HG03280 (cell line): Measurements from ENCODE around the gene ARHGAP42.
A peak's percentile ranks its signal among the peaks of the same experiment; 100 is the strongest.
"Not testable (repeated sequence)": the region's sequence is repeated elsewhere in the genome, so short reads cannot be mapped to it uniquely, and the experiment has no call there.

Source experiments
- ATAC-seq: cut with Tn5 transposase; IDR thresholded peaks from one replicate; pipeline ENCODE4 v1.9.1; 2021; ENCODE audit warnings: mild to moderate bottlenecking, moderate library complexity; ENCODE audit not compliant: unreplicated experiment

ARHGAP42 gene

DNA sequence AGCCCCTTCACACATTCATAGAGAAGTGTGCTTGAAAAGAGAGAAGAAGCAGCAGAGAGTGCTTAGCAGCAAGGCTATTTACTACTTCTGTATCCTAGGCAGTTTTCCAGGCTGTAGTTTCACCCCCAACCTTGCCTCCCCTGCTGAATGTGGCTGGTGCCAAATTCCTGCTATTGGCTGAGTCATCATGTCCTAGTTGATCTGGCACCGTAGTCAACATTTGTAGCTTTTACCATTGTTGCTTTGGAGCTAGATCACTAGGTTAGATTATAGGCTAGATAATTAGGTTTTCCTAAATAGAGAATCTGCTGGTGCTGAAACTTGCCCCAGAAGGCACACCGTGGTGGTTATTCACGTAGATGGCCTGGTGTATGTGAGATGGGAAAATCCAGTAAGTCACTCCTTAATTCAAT lies 32.7 kb downstream of the ARHGAP42 start:
- ATAC-seq, result no peak

DNA sequence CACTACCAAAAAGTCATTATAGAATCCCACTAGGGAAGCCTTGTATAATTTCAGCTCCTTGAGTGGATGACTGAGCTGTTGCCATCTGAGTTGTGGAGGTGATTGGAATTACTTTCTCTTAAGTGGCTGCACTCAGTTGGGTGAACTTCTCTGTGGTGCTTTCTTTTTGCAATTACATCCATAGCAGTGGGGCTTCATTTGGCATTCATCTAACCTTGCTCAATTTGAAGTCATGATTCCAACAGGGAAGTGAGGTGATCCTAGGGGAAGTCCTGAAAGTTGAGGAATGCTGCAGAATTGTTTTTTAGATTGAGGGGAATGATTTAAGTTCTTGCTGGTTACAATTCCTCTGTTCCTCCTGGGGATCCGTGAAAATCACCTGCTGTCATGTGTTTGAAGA lies 39.6 kb downstream of the ARHGAP42 start:
- ATAC-seq, result no peak

GRCh38 chr11:100727410-100727809 lies 40.3 kb downstream of the ARHGAP42 start:
- no peak for ATAC-seq

DNA sequence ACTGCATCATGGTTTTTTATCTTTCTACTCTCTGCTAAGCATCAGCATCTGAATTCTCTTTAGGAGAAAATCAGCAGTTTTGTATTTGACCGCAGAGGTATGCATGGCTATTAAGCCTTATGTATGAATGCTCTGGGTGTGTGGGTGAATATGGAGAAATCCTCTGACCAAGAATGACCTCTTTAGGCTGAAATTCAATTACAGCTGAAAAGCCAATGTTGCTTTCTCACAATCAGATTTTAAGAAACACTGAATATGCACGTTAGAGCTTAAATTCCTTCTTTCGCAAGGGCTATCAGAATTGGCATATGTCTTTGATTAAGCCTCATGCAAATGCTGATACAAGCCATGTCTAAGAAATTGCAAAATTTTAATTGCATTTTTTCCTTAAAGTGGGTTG lies 43.2 kb downstream of the ARHGAP42 start:
- no peak for ATAC-seq

DNA sequence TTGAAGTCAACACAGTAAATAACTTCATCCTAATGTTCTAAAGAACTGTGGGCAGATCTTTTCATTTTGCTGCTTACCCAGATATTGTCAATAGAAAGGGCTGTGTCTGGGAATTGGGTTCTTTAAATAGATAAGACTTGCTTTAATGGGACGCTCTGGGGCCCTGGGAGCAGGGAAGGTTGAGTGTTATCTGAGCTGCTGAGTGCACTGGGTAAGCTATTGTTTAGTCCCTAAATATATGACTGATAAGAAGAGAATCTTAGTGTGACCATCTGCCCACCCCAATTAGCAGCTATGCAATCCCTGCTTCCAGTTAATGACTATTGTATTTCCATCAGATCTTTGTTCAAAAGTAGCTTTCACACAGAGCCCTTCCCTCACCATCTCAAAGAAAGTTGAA lies 44.4 kb downstream of the ARHGAP42 start:
- no peak for ATAC-seq

- ATAC-seq, result no peak
Measured at GRCh38 chr11:100732949-100733348, 45.9 kb downstream of the ARHGAP42 start.

DNA sequence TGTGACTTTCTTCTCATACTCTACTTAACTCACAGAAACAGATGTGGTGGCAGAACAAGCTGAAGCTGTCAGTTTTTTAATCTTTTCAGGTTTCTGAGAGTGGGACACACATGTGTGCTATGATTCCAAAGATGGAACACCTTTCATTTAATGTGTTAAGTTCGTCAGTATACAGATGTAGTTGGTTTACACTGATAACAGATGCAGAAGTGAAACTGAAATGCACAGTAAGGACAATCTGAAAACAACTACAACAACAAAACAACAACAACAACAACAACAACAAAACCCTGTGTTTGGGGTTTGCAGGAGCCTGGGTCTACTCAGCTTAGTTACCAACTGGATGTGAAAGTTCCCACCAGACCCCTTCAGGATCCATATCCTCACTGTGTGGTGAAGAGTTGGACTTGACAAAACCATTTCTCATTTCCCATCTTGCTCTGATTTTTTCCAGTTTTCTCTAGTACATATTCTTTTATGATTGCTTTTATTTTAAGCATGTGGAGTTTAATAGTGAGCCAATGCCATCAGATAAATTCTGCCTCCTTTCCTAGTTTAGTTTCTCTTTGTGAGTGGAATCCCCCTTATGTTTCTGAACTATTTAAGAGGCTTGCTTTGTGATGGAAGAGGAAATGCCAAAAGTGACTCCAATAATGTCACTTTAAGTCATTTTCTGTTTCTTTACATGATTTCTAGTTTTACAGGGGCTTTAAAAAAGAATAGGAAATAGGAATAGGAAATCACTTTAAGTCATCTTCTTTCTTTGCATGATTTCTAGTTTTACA lies 47.8 kb downstream of the ARHGAP42 start:
- ATAC-seq, result peak; percentile 77

DNA sequence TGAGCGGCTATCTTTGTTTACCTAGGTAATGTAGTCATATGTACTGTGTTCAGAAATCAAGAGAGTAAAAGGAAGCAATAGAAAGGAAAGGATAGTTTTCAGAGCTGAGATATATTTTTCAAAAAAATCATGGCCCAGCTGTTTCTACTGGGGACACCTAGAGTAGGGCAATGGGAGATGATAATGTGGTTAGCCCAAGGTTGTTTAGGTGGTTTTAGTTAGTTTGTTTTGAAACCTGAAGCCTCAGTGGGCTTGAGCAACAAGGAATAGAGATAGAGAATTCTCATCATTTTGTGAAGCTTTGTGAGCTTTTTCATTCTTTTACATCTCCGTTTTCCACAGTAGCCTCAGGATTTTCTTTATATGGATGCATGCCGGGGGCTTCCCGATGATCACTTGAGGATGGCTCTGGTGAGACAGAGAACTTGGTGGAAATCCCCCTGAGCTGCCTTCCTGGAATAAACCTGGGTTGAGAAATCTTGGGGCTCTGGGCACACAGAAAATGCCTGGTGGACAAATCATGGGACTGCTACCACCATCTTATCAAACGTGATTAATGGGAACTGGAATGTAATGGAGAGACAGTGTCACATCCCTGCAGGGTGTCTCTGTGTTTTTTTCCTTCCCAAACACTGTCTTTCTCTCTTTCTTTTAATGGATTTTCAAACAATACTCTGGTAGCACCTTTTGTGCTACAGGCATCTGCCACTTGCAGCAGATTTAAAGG lies 49.0 kb downstream of the ARHGAP42 start:
- no peak for ATAC-seq

DNA sequence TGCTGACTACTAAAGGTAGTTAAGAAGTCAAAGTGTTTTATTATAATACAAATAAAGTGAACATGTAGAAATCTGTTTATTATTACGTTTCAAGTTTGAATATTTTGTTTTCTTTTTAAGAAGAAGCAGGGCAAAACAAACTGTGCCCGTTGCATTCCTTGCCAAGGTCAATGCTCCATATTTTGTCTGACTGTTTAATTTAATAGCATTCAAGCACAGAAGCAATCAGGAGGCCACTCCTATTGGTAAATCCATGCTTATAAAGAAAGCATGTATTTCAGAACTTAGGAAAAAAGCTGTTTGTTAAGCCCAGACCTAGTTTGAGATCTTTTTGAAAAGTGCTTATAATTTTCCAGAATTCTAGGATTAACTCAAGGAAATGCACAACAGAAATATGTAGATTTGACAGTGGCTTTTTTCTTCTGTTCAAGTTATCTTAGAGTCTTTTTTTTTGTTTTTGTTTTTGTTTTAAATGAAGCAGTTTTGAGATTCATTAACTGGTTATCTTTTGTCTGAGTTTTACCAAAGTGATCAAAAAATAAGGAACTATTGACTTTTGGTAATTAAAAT lies 51.7 kb downstream of the ARHGAP42 start:
- no peak for ATAC-seq

- ATAC-seq, result no peak
Measured at GRCh38 chr11:100739666-100740065, 52.6 kb downstream of the ARHGAP42 start.

GRCh38 chr11:100740440-100740839 lies 53.4 kb downstream of the ARHGAP42 start:
- ATAC-seq, result no peak

GRCh38 chr11:100741866-100742625 lies 55.0 kb downstream of the ARHGAP42 start:
- ATAC-seq, result no peak

DNA sequence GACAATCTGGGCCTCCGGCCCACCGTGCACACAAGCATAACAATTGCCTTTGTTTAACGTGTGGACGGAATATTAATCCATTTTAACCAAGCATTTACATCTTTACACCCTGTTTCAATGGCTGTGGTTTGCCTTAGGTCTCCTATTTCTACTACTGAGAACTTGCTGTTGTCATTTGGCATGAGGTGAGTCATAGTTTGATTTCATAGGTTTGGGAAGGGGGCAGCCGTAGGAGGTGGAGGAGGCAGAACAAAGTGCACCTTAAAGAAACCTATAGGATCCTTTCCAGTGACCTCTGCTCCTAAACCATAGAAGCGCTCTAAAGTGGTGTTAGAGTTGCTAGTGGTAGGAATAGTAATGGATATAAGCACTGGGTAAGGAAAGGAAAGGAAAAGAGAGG lies 59.4 kb downstream of the ARHGAP42 start:
- no peak for ATAC-seq

DNA sequence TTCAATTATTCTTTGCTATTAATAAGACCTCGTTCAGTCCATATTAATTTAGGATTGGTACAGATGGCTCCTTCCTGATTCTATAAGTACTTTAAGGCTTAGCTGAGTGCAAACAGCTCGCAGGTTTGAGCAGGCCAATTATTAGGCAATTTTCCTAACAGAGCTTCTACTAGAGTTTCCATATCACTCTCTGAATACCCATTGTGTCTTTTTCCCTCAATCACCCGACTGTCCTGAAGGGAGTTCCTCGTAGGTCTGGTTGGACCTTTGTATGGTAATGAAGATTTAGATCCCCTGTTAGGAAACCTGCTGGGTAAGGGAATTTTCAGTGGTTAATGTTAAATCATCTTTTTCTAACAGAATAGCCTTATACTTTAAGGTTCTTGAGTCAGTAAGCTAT lies 61.1 kb downstream of the ARHGAP42 start:
- no peak for ATAC-seq

DNA sequence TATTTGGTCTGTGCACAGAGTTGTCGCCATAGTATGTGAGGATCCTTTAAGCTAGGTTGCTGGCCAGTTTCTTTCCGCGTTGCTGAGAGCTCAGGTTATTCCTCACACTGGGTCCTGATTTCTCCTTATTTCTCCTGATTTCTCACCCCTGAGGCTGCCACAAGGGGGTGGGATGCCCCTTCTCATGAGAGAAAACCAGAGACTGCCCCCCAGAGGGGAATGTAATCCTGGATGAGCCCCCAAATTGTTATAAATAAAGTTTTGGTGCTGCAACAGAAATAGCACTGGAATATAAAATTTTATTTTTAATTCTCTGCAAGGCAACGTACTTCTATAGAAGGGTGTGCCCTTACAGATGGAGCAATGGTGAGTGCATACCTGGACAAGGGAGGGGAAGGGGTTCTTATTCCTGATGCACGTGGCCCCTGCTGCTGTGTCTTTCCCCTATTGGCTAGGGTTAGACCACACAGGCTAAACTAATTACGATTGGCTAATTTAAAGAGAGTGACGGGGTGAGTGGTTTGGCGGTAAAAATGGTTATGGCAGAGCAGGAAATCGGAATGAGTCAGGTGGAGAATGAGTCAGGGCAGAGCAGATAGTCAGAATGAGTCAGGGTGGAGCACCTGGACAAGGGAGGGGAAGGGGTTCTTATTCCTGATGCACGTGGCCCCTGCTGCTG lies 62.9 kb downstream of the ARHGAP42 start:
- ATAC-seq, result not testable (repeated sequence)

DNA sequence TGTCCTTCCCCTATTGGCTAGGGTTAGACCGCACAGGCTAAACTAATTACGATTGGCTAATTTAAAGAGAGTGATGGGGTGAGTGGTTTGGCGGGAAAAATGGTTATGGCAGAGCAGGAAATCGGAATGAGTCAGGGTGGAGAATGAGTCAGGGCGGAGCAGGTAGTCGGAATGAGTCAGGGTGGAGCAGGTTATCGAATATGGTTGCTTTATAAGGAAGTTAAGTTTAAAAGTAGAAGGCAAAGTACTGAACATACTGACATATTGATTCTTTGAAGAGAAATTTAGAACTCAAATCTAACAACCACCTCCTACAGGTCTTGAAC lies 63.4 kb downstream of the ARHGAP42 start:
- ATAC-seq, result not testable (repeated sequence)

GRCh38 chr11:100752371-100753171 lies 65.5 kb downstream of the ARHGAP42 start:
- no peak for ATAC-seq

DNA sequence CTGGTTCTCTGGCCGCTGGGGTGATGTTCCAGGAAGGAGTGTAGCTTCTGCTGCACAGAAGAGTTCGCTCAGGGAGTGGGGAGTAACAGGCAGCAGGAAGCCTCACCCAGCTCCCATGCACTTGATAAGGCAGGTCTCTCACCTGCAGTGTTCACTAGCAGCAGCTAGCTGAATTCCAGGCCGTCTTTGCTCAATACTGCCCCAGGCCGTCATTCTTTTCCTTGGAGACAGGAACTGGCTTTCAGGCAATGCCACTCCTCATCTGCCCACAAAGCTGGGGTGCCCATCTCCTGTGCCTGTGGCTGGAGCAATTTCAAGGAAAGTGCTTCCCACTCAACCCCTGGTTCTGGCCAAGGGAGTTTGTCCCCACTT lies 66.1 kb downstream of the ARHGAP42 start:
- ATAC-seq, result no peak

DNA sequence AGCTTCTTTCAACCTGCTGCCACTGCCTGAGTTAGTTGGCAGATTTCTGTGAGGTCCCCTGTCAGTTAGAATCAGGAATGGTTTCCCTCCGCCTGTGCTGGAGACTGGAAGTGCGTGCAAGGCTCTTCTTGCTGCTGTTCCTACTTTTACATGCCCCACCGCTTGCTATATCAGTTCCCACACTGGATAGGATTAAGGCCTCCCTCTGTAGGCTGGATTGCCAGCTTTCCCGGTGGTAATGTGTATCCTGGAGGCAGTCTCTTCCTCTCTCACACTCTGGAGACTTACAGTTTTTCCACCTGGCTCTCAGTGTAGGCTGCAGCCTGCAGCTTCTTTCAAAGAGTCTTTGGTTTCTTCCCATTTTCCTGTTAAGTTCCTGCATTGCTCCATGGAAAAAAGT lies 66.5 kb downstream of the ARHGAP42 start:
- no peak for ATAC-seq

DNA sequence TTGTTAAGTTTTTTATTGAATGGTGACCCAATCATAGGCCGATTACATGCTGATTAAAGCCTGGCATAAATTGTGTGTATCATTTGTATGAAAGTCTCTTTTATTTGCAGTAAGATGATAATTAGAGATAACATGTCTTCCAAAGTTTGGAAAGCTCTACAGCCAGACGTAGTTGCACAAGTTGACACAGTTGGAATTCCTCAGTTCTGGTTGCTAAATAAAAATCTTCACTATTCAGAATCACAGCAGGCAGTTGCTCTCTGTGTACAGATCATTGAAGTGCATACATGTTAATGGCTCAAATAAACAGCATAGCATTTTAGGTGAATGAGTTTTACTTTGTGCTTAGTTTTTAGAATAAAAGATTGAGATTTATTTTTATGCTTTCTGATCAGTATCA lies 69.5 kb downstream of the ARHGAP42 start:
- ATAC-seq, result no peak
